BLaER1 treated with 17β-estradiol and CSF1 and Interleukin-3, amounts not matched to agents 10 nM and 100 nM (cell line): ENCODE results near the gene MRPS25.

Source experiments
- H3K27ac ChIP-seq, 11 experiments: shearing (Covaris generic); formaldehyde crosslinking; 2 replicates each; pipeline ENCODE4 v1.8.1; 2022
- H3K27me3 ChIP-seq, 11 experiments: shearing (Covaris generic); formaldehyde crosslinking; 2 replicates each; pipeline ENCODE4 v1.8.1; 2022
- H3K36me3 ChIP-seq, 11 experiments: shearing (Covaris generic); formaldehyde crosslinking; 2 replicates each; pipeline ENCODE4 v1.8.1; 2022
- H3K4me1 ChIP-seq, 10 experiments: shearing (Covaris generic); formaldehyde crosslinking; 2 replicates each; pipeline ENCODE4 v1.8.1; 2022
- H3K4me2 ChIP-seq, 11 experiments: shearing (Covaris generic); formaldehyde crosslinking; 2 replicates each; pipeline ENCODE4 v1.8.1; 2022
- H3K4me3 ChIP-seq, 10 experiments: shearing (Covaris generic); formaldehyde crosslinking; 2 replicates each; pipeline ENCODE4 v1.8.1; 2022
- H3K9ac ChIP-seq, 11 experiments: shearing (Covaris generic); formaldehyde crosslinking; 2 replicates each; pipeline ENCODE4 v1.8.1; 2022
- H3K9me3 ChIP-seq, 11 experiments: shearing (Covaris generic); formaldehyde crosslinking; replicated peaks in 1 of 11; 2 replicates each; pipeline ENCODE4 v1.8.1; 2022
- H4K20me1 ChIP-seq, 11 experiments: shearing (Covaris generic); formaldehyde crosslinking; 2 replicates each; pipeline ENCODE4 v1.8.1; 2022
- Cebpa-rat ChIP-seq, 11 experiments: shearing (Covaris generic); IDR thresholded peaks; 2 replicates each; pipeline ENCODE4 v1.8.1; 2022

MRPS25 gene

GRCh38 chr3:15066467-15066866, 1.4 kb upstream of the MRPS25 start:
- H3K4me2 ChIP-seq, result no peak overlapping the region
- no peaks in the 10 kb centered on the region for H3K9me3 ChIP-seq
- no peaks in the 10 kb centered on the region for H3K27me3 ChIP-seq
- H4K20me1 ChIP-seq, result peaks cover 9 to 16% (median 14%) of the 10 kb centered on the region in 11 experiments; a peak in 18 of 22 replicates
- no peak overlapping the region for H3K9ac ChIP-seq
- peaks cover 13 to 29% (median 21%) of the 10 kb centered on the region in 11 experiments; a peak in 21 of 22 replicates for H3K36me3 ChIP-seq
- H3K4me3 ChIP-seq, result no peak overlapping the region
- no peak overlapping the region for H3K27ac ChIP-seq
- TF ChIP-seq Cebpa-rat (IDR thresholded peaks at IDR 0.05), result no peak
- H3K4me1 ChIP-seq, result peaks cover 17 to 23% (median 19%) of the 10 kb centered on the region in 10 experiments

DNA sequence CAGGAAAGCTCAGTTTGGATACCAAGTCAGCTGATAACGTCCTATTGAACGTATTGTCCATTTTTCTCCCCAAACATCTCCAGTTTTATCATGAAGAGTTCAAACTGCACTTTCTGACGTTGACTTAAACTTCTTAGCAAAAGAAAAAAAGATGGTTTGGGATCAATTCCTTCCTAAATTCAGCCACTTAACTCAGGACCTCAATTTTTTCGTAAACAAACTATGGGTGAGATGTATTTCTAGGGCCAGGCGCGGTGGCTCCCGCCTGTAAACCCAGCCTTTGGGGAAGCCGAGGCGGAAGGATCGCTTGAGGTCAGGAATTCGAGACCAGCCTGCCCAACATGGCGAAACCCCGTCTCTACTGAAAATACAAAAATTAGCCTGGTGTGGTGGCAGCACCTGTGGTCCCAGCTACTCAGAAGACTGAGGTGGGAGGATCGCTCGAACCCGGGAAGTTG, 464 bp upstream of the MRPS25 start:
- peak overlapping the region; percentile 82 to 100 (median 96) for H3K4me2 ChIP-seq
- H3K9ac ChIP-seq, result peak overlapping the region; percentile 93 to 100 (median 97); a peak in 14 of 22 replicates
- H3K9me3 ChIP-seq, result no peaks in the 10 kb centered on the region
- peak overlapping the region; percentile 84 to 99 (median 92); a peak in 19 of 20 replicates for H3K4me3 ChIP-seq
- no peaks in the 10 kb centered on the region for H3K27me3 ChIP-seq
- TF ChIP-seq Cebpa-rat (IDR thresholded peaks at IDR 0.05), result no peak
- H3K27ac ChIP-seq, result peak overlapping the region in 7 of 11 experiments; percentile 90 to 99 (median 97); a peak in 8 of 22 replicates
- H4K20me1 ChIP-seq, result peaks cover 9 to 22% (median 20%) of the 10 kb centered on the region in 11 experiments; a peak in 18 of 22 replicates
- H3K4me1 ChIP-seq, result peaks cover 17 to 23% (median 19%) of the 10 kb centered on the region in 10 experiments
- H3K36me3 ChIP-seq, result peaks cover 5 to 27% (median 16%) of the 10 kb centered on the region in 11 experiments; a peak in 18 of 22 replicates

DNA sequence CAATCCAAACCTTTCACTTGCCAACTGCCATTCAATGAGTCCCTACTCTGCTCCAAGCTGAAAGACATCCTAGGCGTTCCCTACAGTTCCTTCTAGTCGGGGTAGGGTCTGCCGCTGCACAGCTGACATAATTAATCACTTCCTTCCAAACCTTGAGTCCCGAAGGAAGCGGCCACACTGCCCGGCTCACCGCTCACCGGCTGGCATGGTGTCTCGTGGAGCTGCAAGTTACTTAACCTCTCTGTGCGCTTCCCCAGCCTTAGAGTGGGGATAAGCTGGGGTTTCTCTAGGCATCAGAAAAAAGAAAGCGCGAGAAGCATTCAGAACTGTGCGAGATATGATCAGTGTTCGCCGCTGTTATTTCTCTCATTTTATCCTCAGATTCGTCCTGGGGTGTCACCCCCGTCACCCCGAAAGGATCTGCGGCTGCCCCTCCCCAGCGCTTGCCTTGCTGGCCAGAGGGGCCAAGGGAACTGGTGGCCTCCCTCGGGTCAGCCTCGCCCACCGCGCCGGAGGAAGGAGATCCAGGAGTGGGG, 748 bp downstream of the MRPS25 start:
- TF ChIP-seq Cebpa-rat (IDR thresholded peaks at IDR 0.05), result no peak

GRCh38 chr3:15063656-15064286, 1.3 kb downstream of the MRPS25 start:
- peak overlapping the region; percentile 86 to 100 (median 96) for H3K4me2 ChIP-seq
- peak overlapping the region; percentile 93 to 100 (median 97) for H3K9ac ChIP-seq
- peaks cover 9 to 40% (median 31%) of the 10 kb centered on the region in 11 experiments; a peak in 18 of 22 replicates for H4K20me1 ChIP-seq
- peak overlapping the region; percentile 84 to 99 (median 92) for H3K4me3 ChIP-seq
- TF ChIP-seq Cebpa-rat (IDR thresholded peaks at IDR 0.05), result no peak
- peak overlapping the region; percentile 84 to 99 (median 95); a peak in 20 of 22 replicates for H3K27ac ChIP-seq
- no peaks in the 10 kb centered on the region for H3K9me3 ChIP-seq
- H3K4me1 ChIP-seq, result peaks cover 17 to 23% (median 19%) of the 10 kb centered on the region in 10 experiments
- H3K36me3 ChIP-seq, result peaks cover 9 to 37% (median 25%) of the 10 kb centered on the region in 11 experiments
- no peaks in the 10 kb centered on the region for H3K27me3 ChIP-seq

More for the DNA sequence above, 748 bp downstream of the MRPS25 start:
- peak overlapping the region; percentile 86 to 100 (median 96) for H3K4me2 ChIP-seq
- peaks cover 17 to 23% (median 19%) of the 10 kb centered on the region in 10 experiments for H3K4me1 ChIP-seq
- H4K20me1 ChIP-seq, result peaks cover 9 to 35% (median 27%) of the 10 kb centered on the region in 11 experiments; a peak in 18 of 22 replicates
- peaks cover 3 to 31% (median 19%) of the 10 kb centered on the region in 11 experiments for H3K36me3 ChIP-seq
- peak overlapping the region; percentile 84 to 99 (median 95) for H3K27ac ChIP-seq
- no peaks in the 10 kb centered on the region for H3K9me3 ChIP-seq
- no peaks in the 10 kb centered on the region for H3K27me3 ChIP-seq
- peak overlapping the region; percentile 93 to 100 (median 97) for H3K9ac ChIP-seq
- H3K4me3 ChIP-seq, result peak overlapping the region; percentile 84 to 99 (median 92)

- no peaks in the 10 kb centered on the region for H3K9me3 ChIP-seq
- H3K9ac ChIP-seq, result peak overlapping the region in 10 of 11 experiments; percentile 93 to 100 (median 96); a peak in 16 of 22 replicates
- peak overlapping the region; percentile 84 to 99 (median 92); a peak in 18 of 20 replicates for H3K4me3 ChIP-seq
These were observed 1.9 kb downstream of the MRPS25 start for GRCh38 chr3:15063238-15063637.

DNA sequence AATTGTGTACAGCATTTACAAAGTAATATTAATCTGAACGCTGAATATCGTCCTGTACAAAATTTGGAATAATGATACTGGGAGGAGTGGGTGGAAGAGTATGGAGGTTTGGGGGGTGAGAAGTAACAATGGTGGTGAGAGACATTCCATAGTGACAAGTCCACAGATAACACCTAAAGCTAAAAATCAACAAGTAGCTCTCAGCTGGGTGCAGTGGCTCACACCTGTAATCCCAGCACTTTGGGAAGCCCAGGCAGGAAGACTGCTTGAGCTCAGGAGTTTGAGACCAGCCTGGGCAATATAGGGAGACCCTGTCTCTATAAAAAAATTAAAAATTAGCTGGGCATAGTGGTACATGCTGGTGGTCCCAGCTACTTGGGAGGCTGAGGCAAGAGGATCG, 5.1 kb downstream of the MRPS25 start:
- Histone ChIP-seq H3K4me2 (no peak overlapping the region), H3K9ac (no peak overlapping the region), H3K4me1 (peaks cover 31 to 36% (median 33%) of the 10 kb centered on the region in 10 experiments), H3K9me3 (peaks cover 0 to 22% (median 4%) of the 10 kb centered on the region in 11 experiments; a peak in 6 of 22 replicates), H3K27me3 (no peaks in the 10 kb centered on the region), H3K4me3 (no peak overlapping the region), H3K27ac (no peak overlapping the region), H3K36me3 (peaks cover 35 to 72% (median 60%) of the 10 kb centered on the region in 11 experiments), H4K20me1 (peaks cover 9 to 76% (median 63%) of the 10 kb centered on the region in 11 experiments; a peak in 21 of 22 replicates)
- no peak for TF ChIP-seq Cebpa-rat (IDR thresholded peaks at IDR 0.05)

More at GRCh38 chr3:15063238-15063637, 1.9 kb downstream of the MRPS25 start:
- H3K27me3 ChIP-seq, result no peaks in the 10 kb centered on the region
- H3K36me3 ChIP-seq, result peaks cover 14 to 42% (median 30%) of the 10 kb centered on the region in 11 experiments
- no peak for TF ChIP-seq Cebpa-rat (IDR thresholded peaks at IDR 0.05)
- peaks cover 17 to 23% (median 19%) of the 10 kb centered on the region in 10 experiments for H3K4me1 ChIP-seq
- peaks cover 9 to 46% (median 35%) of the 10 kb centered on the region in 11 experiments; a peak in 18 of 22 replicates for H4K20me1 ChIP-seq
- H3K27ac ChIP-seq, result peak overlapping the region in 7 of 11 experiments; percentile 10 to 98 (median 95); a peak in 7 of 22 replicates
- H3K4me2 ChIP-seq, result peak overlapping the region; percentile 86 to 100 (median 96)

- Histone ChIP-seq H3K4me3 (no peak overlapping the region), H3K36me3 (peaks cover 47 to 86% (median 68%) of the 10 kb centered on the region in 11 experiments), H4K20me1 (peaks cover 26 to 93% (median 81%) of the 10 kb centered on the region in 11 experiments; a peak in 21 of 22 replicates), H3K4me1 (peaks cover 40 to 54% (median 51%) of the 10 kb centered on the region in 10 experiments), H3K27me3 (no peaks in the 10 kb centered on the region), H3K9me3 (peaks cover 0 to 24% (median 4%) of the 10 kb centered on the region in 11 experiments; a peak in 6 of 22 replicates), H3K4me2 (peak overlapping the region in 8 of 11 experiments; percentile 1 to 78 (median 42); a peak in 13 of 22 replicates), H3K9ac (no peak overlapping the region), H3K27ac (peak overlapping the region in 2 of 11 experiments; percentile 24 to 27; a peak in 2 of 22 replicates)
- no peak for TF ChIP-seq Cebpa-rat (IDR thresholded peaks at IDR 0.05)
These were observed 8.3 kb downstream of the MRPS25 start for GRCh38 chr3:15056676-15057404.

GRCh38 chr3:15055019-15055557, 10.0 kb downstream of the MRPS25 start:
- Histone ChIP-seq H3K9ac (no peak overlapping the region), H4K20me1 (peaks cover 42 to 99% (median 92%) of the 10 kb centered on the region in 11 experiments; a peak in 21 of 22 replicates), H3K27ac (peak overlapping the region in 4 of 11 experiments; percentile 3 to 48 (median 5); a peak in 2 of 22 replicates), H3K4me3 (no peak overlapping the region), H3K4me2 (peak overlapping the region; percentile 3 to 78 (median 16); a peak in 13 of 22 replicates), H3K4me1 (peaks cover 58 to 72% (median 68%) of the 10 kb centered on the region in 10 experiments), H3K36me3 (peaks cover 62 to 95% (median 82%) of the 10 kb centered on the region in 11 experiments), H3K27me3 (no peaks in the 10 kb centered on the region), H3K9me3 (peaks cover 0 to 24% (median 4%) of the 10 kb centered on the region in 11 experiments; a peak in 6 of 22 replicates)
- no peak for TF ChIP-seq Cebpa-rat (IDR thresholded peaks at IDR 0.05)
